ENCODE measurements around the gene VSTM1. TPM values are rescaled to one million over a fixed set of nuclear protein-coding genes. Genes with fewer than 3 reads are reported as not detected.
A peak's percentile ranks its signal among the peaks of the same experiment; 100 is the strongest.

Gene VSTM1
- total RNA-seq, 4 donors from 2014 or later: not detected

DNA sequence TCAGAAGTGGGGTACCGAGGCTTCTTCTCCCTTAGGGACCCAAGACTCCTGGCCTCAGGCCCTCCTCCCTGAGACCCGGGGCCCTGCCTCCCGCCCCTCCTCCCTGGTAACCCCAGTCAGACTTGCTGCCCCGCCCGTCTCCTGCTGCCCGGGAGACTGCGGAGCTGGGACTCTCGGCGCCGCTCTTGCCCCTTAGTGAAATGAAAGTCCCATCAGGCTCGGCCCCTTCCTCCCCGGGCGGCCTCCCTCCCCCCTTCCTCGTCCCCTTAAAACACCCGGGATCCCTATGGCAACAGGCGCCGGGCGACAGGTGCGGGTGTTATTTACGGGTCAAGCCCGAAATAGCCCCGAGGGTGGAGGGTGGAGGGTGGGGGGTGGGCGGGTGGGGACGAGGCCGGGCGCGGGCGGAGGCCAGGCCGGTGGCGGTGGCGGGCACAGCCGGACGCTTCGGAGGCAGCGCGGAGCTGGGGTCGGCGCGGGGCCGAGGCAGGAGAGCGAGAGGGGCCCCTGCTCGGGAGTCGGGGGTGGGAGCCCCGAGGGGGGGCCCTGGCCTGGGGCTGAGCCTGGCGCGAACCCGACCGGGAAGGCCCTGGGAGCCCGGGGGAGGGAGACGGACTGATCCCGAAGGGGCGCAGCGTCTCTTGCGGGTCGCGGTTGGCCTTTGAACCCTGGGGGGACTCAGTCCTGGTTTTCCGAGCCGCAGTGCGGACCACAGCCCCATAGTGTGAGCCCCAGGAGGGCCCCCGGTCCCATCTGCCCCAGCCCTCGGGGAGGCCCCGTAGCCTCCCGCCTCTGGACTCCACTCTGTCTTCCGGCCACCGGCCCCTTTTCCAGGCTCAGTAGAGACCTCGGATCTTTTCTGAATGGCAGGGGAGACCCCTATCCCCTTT, 72.2 kb downstream of the VSTM1 start, which contains the start of gene CACNG6:
Gene CACNG6, plus strand, starts transcription at position 414 of the 890 bp plus-strand sequence. CDS start 1,241 bp downstream, outside the sequence.
- Histone ChIP-seq H3K27me3 (peaks cover 70% of the 10 kb centered on the region), H3K4me1 (peaks cover 8% of the 10 kb centered on the region), H3K36me3 (no peaks in the 10 kb centered on the region), H3K9me3 (no peaks in the 10 kb centered on the region), H3K4me3 (peak within 1 kb of the TSS; percentile 47), H3K27ac (no peak within 1 kb of the TSS)
- 4% methylated on average over 57 of the region's 66 CpGs for WGBS
- DNase-seq (ENCODE audit: low spot score in 2 of 2): no peak
- TF ChIP-seq, protein P1, sequence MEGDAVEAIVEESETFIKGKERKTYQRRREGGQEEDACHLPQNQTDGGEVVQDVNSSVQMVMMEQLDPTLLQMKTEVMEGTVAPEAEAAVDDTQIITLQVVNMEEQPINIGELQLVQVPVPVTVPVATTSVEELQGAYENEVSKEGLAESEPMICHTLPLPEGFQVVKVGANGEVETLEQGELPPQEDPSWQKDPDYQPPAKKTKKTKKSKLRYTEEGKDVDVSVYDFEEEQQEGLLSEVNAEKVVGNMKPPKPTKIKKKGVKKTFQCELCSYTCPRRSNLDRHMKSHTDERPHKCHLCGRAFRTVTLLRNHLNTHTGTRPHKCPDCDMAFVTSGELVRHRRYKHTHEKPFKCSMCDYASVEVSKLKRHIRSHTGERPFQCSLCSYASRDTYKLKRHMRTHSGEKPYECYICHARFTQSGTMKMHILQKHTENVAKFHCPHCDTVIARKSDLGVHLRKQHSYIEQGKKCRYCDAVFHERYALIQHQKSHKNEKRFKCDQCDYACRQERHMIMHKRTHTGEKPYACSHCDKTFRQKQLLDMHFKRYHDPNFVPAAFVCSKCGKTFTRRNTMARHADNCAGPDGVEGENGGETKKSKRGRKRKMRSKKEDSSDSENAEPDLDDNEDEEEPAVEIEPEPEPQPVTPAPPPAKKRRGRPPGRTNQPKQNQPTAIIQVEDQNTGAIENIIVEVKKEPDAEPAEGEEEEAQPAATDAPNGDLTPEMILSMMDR (IDR thresholded peaks at IDR 0.05): no peak
- TF ChIP-seq POLR2AphosphoS5 (IDR thresholded peaks at IDR 0.05): no peak
- TF ChIP-seq POLR2A (IDR thresholded peaks at IDR 0.05): no peak
- no peak for TF ChIP-seq EP300 (IDR thresholded peaks at IDR 0.05)

Other genes with a start within 250 kb of the VSTM1 start
- under 1 TPM in 1 of 4 donors, not detected in 3; 0.18 TPM for gene NLRP12, start 239.6 kb downstream of the VSTM1 start, total RNA-seq
- 10 to 100 TPM; 27.5 to 72.4 (median 67.4) TPM for gene MYADM, start 196.0 kb downstream of the VSTM1 start, total RNA-seq
- not detected for gene PRKCG, start 181.7 kb downstream of the VSTM1 start, total RNA-seq
- gene CACNG7, start 154.6 kb downstream of the VSTM1 start, total RNA-seq: not detected
- gene CACNG8, start 101.0 kb downstream of the VSTM1 start, total RNA-seq: under 1 TPM in 2 of 4 donors, not detected in 2; 0.08 to 0.25 TPM
- gene CACNG6, start 72.3 kb downstream of the VSTM1 start, total RNA-seq: not detected
- not detected for gene TARM1, start 17.5 kb upstream of the VSTM1 start, total RNA-seq
- gene OSCAR, start 36.9 kb upstream of the VSTM1 start, total RNA-seq: 1 to 10 TPM in 3 of 4 donors, under 1 TPM in 1; 0.49 to 2.7 (median 1.8) TPM
- gene NDUFA3, start 39.0 kb upstream of the VSTM1 start, total RNA-seq: 10 to 100 TPM; 23.1 to 71.9 (median 46.4) TPM
- gene TFPT, start 51.8 kb upstream of the VSTM1 start, total RNA-seq: 10 to 100 TPM in 3 of 4 donors, 1 to 10 TPM in 1; 7.8 to 16.5 (median 11.5) TPM
- 10 to 100 TPM; 49.6 to 75.3 (median 55.4) TPM for gene PRPF31, start 51.9 kb upstream of the VSTM1 start, total RNA-seq
- 10 to 100 TPM; 27.3 to 40.7 (median 35.2) TPM for gene CNOT3, start 73.9 kb upstream of the VSTM1 start, total RNA-seq
- gene LENG1, start 95.8 kb upstream of the VSTM1 start, total RNA-seq: 1 to 10 TPM; 2.6 to 4.6 (median 4.0) TPM
- 10 to 100 TPM in 2 of 4 donors, 1 to 10 TPM in 2; 3.4 to 22.8 (median 9.0) TPM for gene TMC4, start 109.3 kb upstream of the VSTM1 start, total RNA-seq
- gene MBOAT7, start 125.7 kb upstream of the VSTM1 start, total RNA-seq: 10 to 100 TPM; 54.7 to 96.5 (median 58.7) TPM
- gene TSEN34, start 127.4 kb upstream of the VSTM1 start, total RNA-seq: 10 to 100 TPM; 42.7 to 76.3 (median 69.1) TPM
- gene RPS9, start 137.0 kb upstream of the VSTM1 start, total RNA-seq: 1,000 to 10,000 TPM; 1,403 to 3,061 (median 2,817) TPM
- gene LILRB3, start 159.1 kb upstream of the VSTM1 start, total RNA-seq: 1 to 10 TPM in 3 of 4 donors, under 1 TPM in 1; 0.34 to 5.7 (median 2.9) TPM
- under 1 TPM in 1 of 4 donors, not detected in 3; 0.51 TPM for gene LILRA6, start 178.9 kb upstream of the VSTM1 start, total RNA-seq
- gene LILRB5, start 193.4 kb upstream of the VSTM1 start, total RNA-seq: 1 to 10 TPM in 2 of 4 donors, under 1 TPM in 2; 0.68 to 3.4 (median 2.0) TPM
- under 1 TPM in 3 of 4 donors, not detected in 1; 0.38 to 0.80 (median 0.64) TPM for gene LILRB2, start 217.2 kb upstream of the VSTM1 start, total RNA-seq
- gene LILRA5, start 249.3 kb upstream of the VSTM1 start, total RNA-seq: not detected